Naive thymus-derived CD8-positive, alpha-beta T cell (primary cell): ENCODE results near the gene PTPRO. TPM values are rescaled to one million over a fixed set of nuclear protein-coding genes. Genes with fewer than 3 reads are reported as not detected.

Source experiments
- ATAC-seq, 2 donors: fragments of 150-1000 bp; cut with Tn5 transposase in 1 of 2; sonication (Bioruptor Pico), chemical (Tn5 transposase) in 1 of 2; 1 replicate in 1 of 2; 2 replicates in 1 of 2; pipeline ENCODE4 v1.10.0; 2021; ENCODE audit warnings: mild to moderate bottlenecking in 2 of 2, moderate library complexity in 2 of 2
- POLR2A ChIA-PET: fragments of 350-600 bp; sonication (Branson Sonifier 250); formaldehyde crosslinking; loops from one replicate; lab custom pipeline; 2021; ENCODE audit warnings: antibody characterized with exemption; lab: Charles Lee
- DNase-seq, 10 donors: peaks; one replicate each; pipeline versions ENCODE4 v3.0.0 to v3.0.0-alpha.2; 2020 to 2022
- H3K27ac Mint-ChIP-seq, 10 donors: one replicate each; pipeline ENCODE4 v1.8.0; 2020 to 2022; ENCODE audit warnings: mild to moderate bottlenecking in 10 of 10, mixed read lengths in 10 of 10, moderate library complexity in 4 of 10, inconsistent platforms in 1 of 10
- H3K27me3 Mint-ChIP-seq, 5 donors: one replicate each; pipeline ENCODE4 v1.8.0; 2021 to 2022; ENCODE audit warnings: mixed read lengths in 5 of 5
- H3K36me3 Mint-ChIP-seq, 3 donors: one replicate each; pipeline ENCODE4 v1.8.0; 2020 to 2022; ENCODE audit warnings: mixed read lengths in 3 of 3, mild to moderate bottlenecking in 2 of 3, inconsistent platforms in 1 of 3
- H3K4me1 Mint-ChIP-seq, 4 donors: one replicate each; pipeline ENCODE4 v1.8.0; 2021 to 2022; ENCODE audit warnings: mixed read lengths in 4 of 4
- H3K4me3 Mint-ChIP-seq, 10 donors: one replicate each; pipeline ENCODE4 v1.8.0; 2020 to 2022; ENCODE audit warnings: mild to moderate bottlenecking in 10 of 10, mixed read lengths in 10 of 10, moderate library complexity in 6 of 10, inconsistent platforms in 1 of 10
- H3K9me3 Mint-ChIP-seq, 9 donors: one replicate each; pipeline ENCODE4 v1.8.0; 2020 to 2022; ENCODE audit warnings: mixed read lengths in 9 of 9, mild to moderate bottlenecking in 3 of 9, inconsistent platforms in 1 of 9, moderate library complexity in 1 of 9
- polyA plus RNA-seq, 3 donors: library from polyadenylated mRNA; unstranded; fragments of 300-500 nt; fragmentation: Illumina TruSeq; gene quantifications; one replicate each; pipeline ENCODE4 v1.2.3, GENCODE V29; 2021
- total RNA-seq, 8 experiments: library from RNA in 2 of 8; stranded (reverse) in 2 of 8; gene quantifications; one replicate each; pipeline ENCODE4 v1.2.3 and lab custom pipeline; 2021 to 2026

PTPRO gene
- total and polyA plus RNA-seq, 5 experiments from 2014 or later, result 0.56 to 4.4 (median 0.88) TPM

GRCh38 chr12:15535352-15535781 is 213.1 kb downstream of the PTPRO start:
- ATAC-seq, result no peak
- DNase-seq, result no peak
- peaks cover 0 to 5% (median 0%) of the 10 kb centered on the region in 3 donors for H3K36me3 Mint-ChIP-seq
- H3K4me3 Mint-ChIP-seq, result no peak overlapping the region
- H3K27ac Mint-ChIP-seq, result no peak overlapping the region
- no peaks in the 10 kb centered on the region for H3K27me3 Mint-ChIP-seq
- no peaks in the 10 kb centered on the region for H3K9me3 Mint-ChIP-seq
- POLR2A ChIA-PET, result interaction anchor here (0.6 to 2.8 kb wide), 9 partner anchors 11 to 51 kb away, joined by 3 to 36 read pairs (median 4); no protein-coding TSS in a partner anchor
- peaks cover 4 to 28% (median 12%) of the 10 kb centered on the region in 4 donors for H3K4me1 Mint-ChIP-seq

- POLR2A ChIA-PET, result interaction anchor here (2.8 kb wide), 1 partner anchor 10 kb away, joined by 36 read pairs; no protein-coding TSS in a partner anchor
- Mint-ChIP-seq H3K9me3 (no peaks in the 10 kb centered on the region), H3K36me3 (peaks cover 0 to 7% (median 0%) of the 10 kb centered on the region in 3 donors), H3K4me1 (peaks cover 4 to 29% (median 12%) of the 10 kb centered on the region in 4 donors), H3K27me3 (no peaks in the 10 kb centered on the region), H3K4me3 (no peak overlapping the region), H3K27ac (no peak overlapping the region)
- no peak for ATAC-seq
- no peak for DNase-seq
These were observed 214.1 kb downstream of the PTPRO start for GRCh38 chr12:15536446-15536845.

GRCh38 chr12:15538881-15539280 is 216.6 kb downstream of the PTPRO start:
- peaks cover 0 to 14% (median 9%) of the 10 kb centered on the region in 3 donors for H3K36me3 Mint-ChIP-seq
- no peak for ATAC-seq
- peaks cover 7 to 21% (median 15%) of the 10 kb centered on the region in 4 donors for H3K4me1 Mint-ChIP-seq
- H3K27ac Mint-ChIP-seq, result peak overlapping the region in 1 of 10 donors; percentile 31
- peaks cover 0 to 10% (median 0%) of the 10 kb centered on the region in 9 donors for H3K9me3 Mint-ChIP-seq
- H3K4me3 Mint-ChIP-seq, result no peak overlapping the region
- H3K27me3 Mint-ChIP-seq, result no peaks in the 10 kb centered on the region
- no peak for DNase-seq
- POLR2A ChIA-PET, result interaction anchor here (1.1 kb wide), 1 partner anchor 9 kb away, joined by 3 read pairs; no protein-coding TSS in a partner anchor

DNA sequence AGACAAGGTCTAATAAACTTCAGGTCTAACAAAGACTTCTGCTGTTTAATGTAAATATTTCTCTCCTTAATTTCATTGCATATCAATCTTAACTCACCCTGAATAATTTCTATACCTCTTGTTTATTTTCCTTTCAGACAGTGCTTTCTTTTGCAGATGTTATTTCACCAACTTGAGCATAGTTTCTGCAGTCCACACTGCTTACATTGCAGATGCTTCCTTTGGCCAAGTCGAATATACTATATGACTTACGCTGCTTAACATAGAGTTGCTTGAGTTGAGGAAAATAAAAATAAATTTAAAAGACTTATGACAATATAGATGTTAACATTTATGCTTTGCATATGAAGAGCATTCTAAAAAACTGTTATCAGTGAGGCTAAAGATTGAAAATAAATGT is 217.7 kb downstream of the PTPRO start:
- Mint-ChIP-seq H3K4me1 (peaks cover 15 to 27% (median 22%) of the 10 kb centered on the region in 4 donors), H3K27me3 (no peaks in the 10 kb centered on the region), H3K4me3 (no peak overlapping the region), H3K36me3 (peaks cover 0 to 13% (median 10%) of the 10 kb centered on the region in 3 donors), H3K9me3 (peaks cover 0 to 10% (median 0%) of the 10 kb centered on the region in 9 donors), H3K27ac (peak overlapping the region in 2 of 10 donors; percentile 22 to 50)
- ATAC-seq, result no peak
- POLR2A ChIA-PET, result no interaction called here
- no peak for DNase-seq

GRCh38 chr12:15540469-15540872 is 218.2 kb downstream of the PTPRO start:
- no peak for DNase-seq
- H3K27me3 Mint-ChIP-seq, result no peaks in the 10 kb centered on the region
- peaks cover 0 to 13% (median 10%) of the 10 kb centered on the region in 3 donors for H3K36me3 Mint-ChIP-seq
- POLR2A ChIA-PET, result no interaction called here
- H3K4me3 Mint-ChIP-seq, result no peak overlapping the region
- no peak for ATAC-seq
- H3K9me3 Mint-ChIP-seq, result peaks cover 0 to 10% (median 0%) of the 10 kb centered on the region in 9 donors
- no peak overlapping the region for H3K27ac Mint-ChIP-seq
- H3K4me1 Mint-ChIP-seq, result peaks cover 19 to 31% (median 26%) of the 10 kb centered on the region in 4 donors

- Mint-ChIP-seq H3K4me3 (no peak overlapping the region), H3K36me3 (peaks cover 0 to 13% (median 10%) of the 10 kb centered on the region in 3 donors), H3K4me1 (peaks cover 26 to 43% (median 38%) of the 10 kb centered on the region in 4 donors), H3K9me3 (peaks cover 0 to 10% (median 0%) of the 10 kb centered on the region in 9 donors), H3K27ac (peak overlapping the region in 3 of 10 donors; percentile 6 to 95 (median 61)), H3K27me3 (no peaks in the 10 kb centered on the region)
- POLR2A ChIA-PET, result no interaction called here
- ATAC-seq (no peak), DNase-seq (no peak)
These were observed 219.8 kb downstream of the PTPRO start for GRCh38 chr12:15541996-15542631.

- Mint-ChIP-seq H3K36me3 (peaks cover 0 to 13% (median 11%) of the 10 kb centered on the region in 3 donors), H3K4me3 (peak overlapping the region in 3 of 10 donors; percentile 4 to 42 (median 41)), H3K27ac (peak overlapping the region in 9 of 10 donors; percentile 41 to 95 (median 89)), H3K27me3 (no peaks in the 10 kb centered on the region), H3K4me1 (peaks cover 28 to 54% (median 49%) of the 10 kb centered on the region in 4 donors), H3K9me3 (peaks cover 0 to 10% (median 0%) of the 10 kb centered on the region in 9 donors)
- DNase-seq (no peak), ATAC-seq (no peak)
- POLR2A ChIA-PET, result interaction anchor here (0.8 to 0.9 kb wide), 2 partner anchors 9 to 15 kb away, joined by 3 read pairs; no protein-coding TSS in a partner anchor
These were observed 221.0 kb downstream of the PTPRO start for GRCh38 chr12:15543347-15543746.

GRCh38 chr12:15544589-15544988 is 222.3 kb downstream of the PTPRO start:
- peaks cover 0 to 15% (median 13%) of the 10 kb centered on the region in 3 donors for H3K36me3 Mint-ChIP-seq
- DNase-seq (no peak), ATAC-seq (no peak)
- H3K4me3 Mint-ChIP-seq, result peak overlapping the region in 6 of 10 donors; percentile 46 to 77 (median 64)
- peaks cover 0 to 12% (median 0%) of the 10 kb centered on the region in 9 donors for H3K9me3 Mint-ChIP-seq
- peaks cover 25 to 54% (median 49%) of the 10 kb centered on the region in 4 donors for H3K4me1 Mint-ChIP-seq
- H3K27ac Mint-ChIP-seq, result peak overlapping the region; percentile 88 to 99 (median 94)
- H3K27me3 Mint-ChIP-seq, result no peaks in the 10 kb centered on the region
- POLR2A ChIA-PET, result interaction anchor here (2.2 to 5.8 kb wide), 5 partner anchors 10 to 30 kb away, joined by 5 to 49 read pairs (median 12); no protein-coding TSS in a partner anchor

- peaks cover 25 to 50% (median 48%) of the 10 kb centered on the region in 4 donors for H3K4me1 Mint-ChIP-seq
- POLR2A ChIA-PET, result interaction anchor here (1.0 to 5.8 kb wide), 8 partner anchors 10 to 1180 kb away, joined by 4 to 49 read pairs (median 10); partner anchors contain the start of gene ATF7IP
- peak overlapping the region; percentile 88 to 99 (median 94) for H3K27ac Mint-ChIP-seq
These were observed 223.0 kb downstream of the PTPRO start for GRCh38 chr12:15545334-15545733.

DNA sequence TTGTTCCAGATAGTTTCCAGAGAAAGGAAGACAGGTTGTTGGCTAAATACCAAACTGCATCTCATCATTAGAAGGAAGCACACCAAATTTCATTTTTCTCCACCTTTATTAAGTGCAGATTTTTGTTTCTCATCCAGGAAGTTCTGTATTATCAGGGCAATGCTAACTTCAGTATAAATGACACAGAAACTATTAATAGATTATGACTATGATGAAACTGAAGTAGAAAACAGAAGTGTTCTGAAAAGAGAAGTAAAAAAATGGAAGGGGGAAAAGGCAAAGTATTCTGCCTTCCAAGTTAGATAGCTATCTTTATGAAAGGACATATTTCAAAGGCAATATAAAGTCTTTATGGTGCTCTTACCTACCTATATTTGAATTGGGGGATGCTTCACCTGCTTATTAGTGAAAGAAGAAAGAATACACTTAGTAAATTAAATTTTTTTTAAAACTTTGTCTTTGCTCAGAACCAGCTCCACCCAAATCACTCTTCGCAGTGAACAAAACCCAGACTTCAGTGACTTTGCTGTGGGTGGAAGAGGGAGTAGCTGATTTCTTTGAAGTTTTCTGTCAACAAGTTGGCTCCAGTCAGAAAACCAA is 223.9 kb downstream of the PTPRO start:
- peak overlapping the region; percentile 40 to 79 (median 70) for H3K4me3 Mint-ChIP-seq
- H3K9me3 Mint-ChIP-seq, result peaks cover 0 to 19% (median 2%) of the 10 kb centered on the region in 9 donors
- H3K27ac Mint-ChIP-seq, result peak overlapping the region; percentile 88 to 99 (median 94)
- no peaks in the 10 kb centered on the region for H3K27me3 Mint-ChIP-seq
- H3K4me1 Mint-ChIP-seq, result peaks cover 23 to 51% (median 49%) of the 10 kb centered on the region in 4 donors
- peaks cover 0 to 23% (median 17%) of the 10 kb centered on the region in 3 donors for H3K36me3 Mint-ChIP-seq
- ATAC-seq (peak; percentile 96 to 98), DNase-seq (peak in 9 of 10 donors; percentile 30 to 84 (median 65))
- POLR2A ChIA-PET, result interaction anchor here (0.9 to 5.8 kb wide), 14 partner anchors 9 to 1181 kb away, joined by 3 to 49 read pairs (median 7); partner anchors contain the start of genes ATF7IP and DERA

More at GRCh38 chr12:15545334-15545733, 223.0 kb downstream of the PTPRO start:
- no peak for DNase-seq
- Mint-ChIP-seq H3K36me3 (peaks cover 0 to 18% (median 14%) of the 10 kb centered on the region in 3 donors), H3K9me3 (peaks cover 0 to 13% (median 2%) of the 10 kb centered on the region in 9 donors), H3K27me3 (no peaks in the 10 kb centered on the region), H3K4me3 (peak overlapping the region in 9 of 10 donors; percentile 46 to 79 (median 63))
- ATAC-seq, result no peak

- DNase-seq (no peak), ATAC-seq (no peak)
- POLR2A ChIA-PET, result interaction anchor here (0.8 to 5.8 kb wide), 12 partner anchors 8 to 364 kb away, joined by 3 to 49 read pairs (median 7); partner anchors contain the start of gene DERA
- peak overlapping the region; percentile 88 to 99 (median 94) for H3K27ac Mint-ChIP-seq
- H3K9me3 Mint-ChIP-seq, result peaks cover 0 to 17% (median 2%) of the 10 kb centered on the region in 9 donors
- H3K27me3 Mint-ChIP-seq, result no peaks in the 10 kb centered on the region
- peaks cover 23 to 51% (median 49%) of the 10 kb centered on the region in 4 donors for H3K4me1 Mint-ChIP-seq
- H3K4me3 Mint-ChIP-seq, result peak overlapping the region in 7 of 10 donors; percentile 66 to 79 (median 67)
- H3K36me3 Mint-ChIP-seq, result peaks cover 0 to 23% (median 16%) of the 10 kb centered on the region in 3 donors
These were observed 224.8 kb downstream of the PTPRO start for GRCh38 chr12:15547063-15547462.

GRCh38 chr12:15547691-15548090 is 225.4 kb downstream of the PTPRO start:
- POLR2A ChIA-PET, result interaction anchor here (0.6 to 5.8 kb wide), 8 partner anchors 9 to 21 kb away, joined by 3 to 49 read pairs (median 8); no protein-coding TSS in a partner anchor
- Mint-ChIP-seq H3K27ac (peak overlapping the region; percentile 88 to 99 (median 94)), H3K27me3 (no peaks in the 10 kb centered on the region), H3K4me1 (peaks cover 23 to 52% (median 49%) of the 10 kb centered on the region in 4 donors), H3K36me3 (peaks cover 0 to 23% (median 12%) of the 10 kb centered on the region in 3 donors), H3K4me3 (peak overlapping the region in 7 of 10 donors; percentile 32 to 79 (median 67)), H3K9me3 (peaks cover 0 to 14% (median 2%) of the 10 kb centered on the region in 9 donors)
- DNase-seq (no peak), ATAC-seq (no peak)
